Natural killer cell treated with Interleukin-12 subunit alpha and Interleukin-12 subunit beta and Interleukin-15 and Interleukin-18, amount 100 ng/mL, for 72 hours (primary cell): ENCODE measurements around the gene HECW1. TPM values are rescaled to one million over a fixed set of nuclear protein-coding genes. Genes with fewer than 3 reads are reported as not detected.
"Not testable (repeated sequence)": the region's sequence is repeated elsewhere in the genome, so short reads cannot be mapped to it uniquely, and the experiment has no call there.

ENCODE experiments used
- ATAC-seq, 2 donors: fragments of 150-1000 bp; cut with Tn5 transposase in 1 of 2; sonication (Bioruptor Pico), chemical (Tn5 transposase) in 1 of 2; 2 replicates each; pipeline ENCODE4 v1.10.0; 2021
- DNase-seq: peaks from one replicate; pipeline ENCODE4 v3.0.0; 2022; ENCODE audit warnings: low spot score
- H3K27ac Mint-ChIP-seq, 2 donors: 1 replicate in 1 of 2; 2 replicates in 1 of 2; pipeline ENCODE4 v1.8.0; 2022; ENCODE audit warnings: mixed read lengths in 2 of 2, mild to moderate bottlenecking in 1 of 2, moderate library complexity in 1 of 2
- H3K27me3 Mint-ChIP-seq, 2 donors: 1 replicate in 1 of 2; 2 replicates in 1 of 2; pipeline ENCODE4 v1.8.0; 2022; ENCODE audit warnings: mixed read lengths in 2 of 2
- H3K36me3 Mint-ChIP-seq: one replicate; pipeline ENCODE4 v1.8.0; 2022; ENCODE audit warnings: mixed read lengths
- H3K4me1 Mint-ChIP-seq, 2 donors: 1 replicate in 1 of 2; 2 replicates in 1 of 2; pipeline ENCODE4 v1.8.0; 2022; ENCODE audit warnings: low read depth in 2 of 2, mixed read lengths in 2 of 2, mild to moderate bottlenecking in 1 of 2
- H3K4me3 Mint-ChIP-seq: one replicate; pipeline ENCODE4 v1.8.0; 2022; ENCODE audit warnings: mixed read lengths
- H3K9me3 Mint-ChIP-seq: 2 replicates; pipeline ENCODE4 v1.8.0; 2022; ENCODE audit warnings: mixed read lengths
- total RNA-seq, 2 donors: library from RNA; stranded (reverse); gene quantifications; one replicate each; pipeline ENCODE4 v1.2.3, GENCODE V29; 2022

The HECW1 gene
- not detected for total RNA-seq

GRCh38 chr7:43112459-43112940 lies at the start of gene HECW1:
HECW1 (plus strand) TSS chr7:43112647; CDS start chr7:43243906, 131,259 bp downstream.
- H3K4me1 Mint-ChIP-seq = no peaks in the 10 kb centered on the region
- H3K9me3 Mint-ChIP-seq = no peaks in the 10 kb centered on the region
- peak; percentile 24 to 36 for ATAC-seq
- H3K36me3 Mint-ChIP-seq = peaks cover 5% of the 10 kb centered on the region
- no peak within 1 kb of the TSS for H3K27ac Mint-ChIP-seq
- H3K4me3 Mint-ChIP-seq = peak within 1 kb of the TSS; percentile 14
- H3K27me3 Mint-ChIP-seq = peaks cover 59 to 70% of the 10 kb centered on the region in 2 donors
- no peak for DNase-seq

DNA sequence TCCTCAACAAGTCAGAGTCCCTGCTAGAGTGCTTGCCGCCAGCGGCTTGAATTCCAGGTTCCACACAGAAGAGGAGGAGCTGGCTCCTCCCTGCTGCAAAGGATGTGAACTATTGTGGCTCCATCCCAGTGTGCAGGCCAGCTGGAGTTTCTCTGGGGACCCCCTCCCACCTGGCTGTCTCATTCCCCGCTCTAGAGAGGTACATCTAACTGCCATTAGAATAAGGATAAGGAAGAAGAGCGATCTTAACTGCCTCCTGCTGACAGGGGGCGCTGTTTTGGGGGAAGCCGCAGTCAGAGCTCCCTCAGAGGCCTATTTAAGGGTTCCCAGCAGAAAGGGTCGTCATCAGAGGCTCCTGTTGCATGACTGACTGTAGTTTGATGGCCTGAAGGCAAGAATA lies 40.8 kb upstream of the HECW1 start:
- Mint-ChIP-seq H3K4me3 (no peak overlapping the region), H3K36me3 (peaks cover under 1% of the 10 kb centered on the region), H3K4me1 (no peaks in the 10 kb centered on the region), H3K27me3 (peaks cover 21% of the 10 kb centered on the region in 2 donors), H3K27ac (peak overlapping the region in 1 of 2 donors; percentile 62), H3K9me3 (no peaks in the 10 kb centered on the region)
- no peak for ATAC-seq
- DNase-seq = no peak

DNA sequence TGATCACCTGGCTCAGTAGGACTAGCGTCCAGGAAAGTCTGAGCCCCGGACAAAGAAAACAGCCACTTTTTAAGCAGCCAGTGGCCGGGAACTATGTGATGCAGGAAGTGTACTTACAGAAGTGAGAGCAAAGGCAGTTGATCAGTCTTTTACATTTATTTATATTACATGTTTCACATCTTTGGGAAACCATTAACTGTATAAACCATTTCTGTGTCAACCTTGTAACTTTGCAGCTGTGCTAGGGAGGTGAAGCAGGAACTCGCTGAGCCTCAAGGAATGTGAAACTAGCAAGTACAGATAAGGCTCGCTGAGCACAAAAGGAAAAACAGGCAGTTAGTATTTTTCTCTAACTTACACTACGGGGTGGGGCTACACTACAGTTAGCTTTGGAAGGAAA lies 39.9 kb upstream of the HECW1 start:
- no peak overlapping the region for H3K4me3 Mint-ChIP-seq
- H3K36me3 Mint-ChIP-seq = peaks cover 6% of the 10 kb centered on the region
- peaks cover 21 to 22% of the 10 kb centered on the region in 2 donors for H3K27me3 Mint-ChIP-seq
- H3K27ac Mint-ChIP-seq = no peak overlapping the region
- DNase-seq (no peak), ATAC-seq (no peak)
- no peaks in the 10 kb centered on the region for H3K9me3 Mint-ChIP-seq
- peaks cover 0 to 3% of the 10 kb centered on the region in 2 donors for H3K4me1 Mint-ChIP-seq

GRCh38 chr7:43073811-43074210 lies 38.6 kb upstream of the HECW1 start:
- H3K27ac Mint-ChIP-seq, H3K4me1 Mint-ChIP-seq, DNase-seq, ATAC-seq, H3K36me3 Mint-ChIP-seq, H3K4me3 Mint-ChIP-seq, H3K9me3 Mint-ChIP-seq: not testable (repeated sequence)
- H3K27me3 Mint-ChIP-seq = peaks cover 15 to 18% of the 10 kb centered on the region in 2 donors

DNA sequence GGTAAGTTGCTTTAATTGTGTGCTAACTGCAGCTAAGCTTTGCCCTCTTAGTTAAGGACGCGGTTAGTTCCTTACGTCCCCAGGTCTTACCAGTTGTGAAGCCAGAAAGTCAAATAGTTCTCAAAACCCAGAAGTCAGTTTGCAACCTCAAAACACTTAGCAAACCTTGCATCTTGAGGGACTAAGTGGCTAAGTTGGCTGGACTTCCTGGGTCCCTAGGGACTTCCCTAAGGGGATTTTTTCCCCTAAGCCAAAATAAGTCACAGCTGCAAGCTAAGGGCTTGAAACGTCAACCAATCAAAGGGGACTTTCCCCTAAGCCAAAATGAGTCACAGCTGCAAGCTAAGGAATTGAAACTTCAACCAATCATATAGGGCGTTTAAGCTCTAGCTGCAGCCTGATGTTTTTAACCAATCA lies 36.2 kb upstream of the HECW1 start:
- peak overlapping the region in 1 of 2 donors; percentile 15 for H3K27ac Mint-ChIP-seq
- DNase-seq (no peak), ATAC-seq (peak; percentile 81 to 85)
- H3K9me3 Mint-ChIP-seq = peaks cover 3% of the 10 kb centered on the region
- peaks cover 27 to 28% of the 10 kb centered on the region in 2 donors for H3K27me3 Mint-ChIP-seq
- H3K36me3 Mint-ChIP-seq = peaks cover 6% of the 10 kb centered on the region
- H3K4me3 Mint-ChIP-seq = peak overlapping the region; percentile 56
- H3K4me1 Mint-ChIP-seq = peaks cover 0 to 3% of the 10 kb centered on the region in 2 donors

GRCh38 chr7:43076606-43077005 lies 35.8 kb upstream of the HECW1 start:
- Mint-ChIP-seq H3K27ac (peak overlapping the region in 1 of 2 donors; percentile 62), H3K36me3 (peaks cover 6% of the 10 kb centered on the region), H3K4me1 (peaks cover 0 to 3% of the 10 kb centered on the region in 2 donors), H3K4me3 (peak overlapping the region; percentile 56), H3K9me3 (peaks cover 3% of the 10 kb centered on the region), H3K27me3 (peaks cover 23 to 26% of the 10 kb centered on the region in 2 donors)
- no peak for ATAC-seq
- DNase-seq = no peak

- Mint-ChIP-seq H3K9me3 (peaks cover 3% of the 10 kb centered on the region), H3K27ac (peak overlapping the region in 1 of 2 donors; percentile 62), H3K27me3 (peaks cover 18 to 25% of the 10 kb centered on the region in 2 donors), H3K36me3 (peaks cover 6% of the 10 kb centered on the region), H3K4me3 (no peak overlapping the region), H3K4me1 (peaks cover 0 to 3% of the 10 kb centered on the region in 2 donors)
- ATAC-seq (no peak), DNase-seq (no peak)
Observed at GRCh38 chr7:43077285-43077684, 35.2 kb upstream of the HECW1 start.

DNA sequence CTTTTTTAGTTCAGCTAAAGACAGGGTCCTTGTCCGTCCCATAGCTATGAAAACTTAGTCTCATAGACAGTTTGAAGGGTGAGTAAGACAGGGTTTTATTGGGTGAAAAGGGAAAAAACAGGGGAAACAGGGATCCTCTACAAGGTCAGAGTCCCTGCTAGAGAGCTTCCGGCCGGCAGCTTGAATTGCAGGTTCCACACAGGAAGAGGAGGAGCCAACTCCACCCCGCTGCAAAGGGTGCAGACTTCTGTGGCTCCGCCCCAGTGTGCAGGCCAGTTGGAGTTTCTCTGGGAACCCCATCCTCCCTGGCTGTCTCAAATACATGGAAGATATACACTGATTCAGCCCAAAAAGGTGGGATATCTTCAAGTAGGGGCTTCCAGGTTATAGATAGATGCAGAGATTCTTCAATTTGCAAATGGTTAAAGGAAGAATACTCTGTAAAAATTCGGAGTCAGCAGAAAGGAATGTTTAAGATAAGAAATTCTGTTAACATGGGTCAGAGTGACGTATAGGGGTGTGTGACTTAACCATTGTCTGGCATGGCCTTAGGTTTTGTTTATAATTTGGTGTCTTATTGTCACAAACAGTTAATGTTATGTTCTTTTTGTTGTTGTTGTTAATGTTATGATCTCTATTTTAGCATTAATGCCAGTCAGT lies 34.6 kb upstream of the HECW1 start:
- Mint-ChIP-seq H3K27me3 (peaks cover 18 to 29% of the 10 kb centered on the region in 2 donors), H3K27ac (no peak overlapping the region), H3K9me3 (peaks cover 3% of the 10 kb centered on the region), H3K36me3 (peaks cover 6% of the 10 kb centered on the region), H3K4me3 (no peak overlapping the region), H3K4me1 (peaks cover 0 to 3% of the 10 kb centered on the region in 2 donors)
- DNase-seq (no peak), ATAC-seq (no peak)

DNA sequence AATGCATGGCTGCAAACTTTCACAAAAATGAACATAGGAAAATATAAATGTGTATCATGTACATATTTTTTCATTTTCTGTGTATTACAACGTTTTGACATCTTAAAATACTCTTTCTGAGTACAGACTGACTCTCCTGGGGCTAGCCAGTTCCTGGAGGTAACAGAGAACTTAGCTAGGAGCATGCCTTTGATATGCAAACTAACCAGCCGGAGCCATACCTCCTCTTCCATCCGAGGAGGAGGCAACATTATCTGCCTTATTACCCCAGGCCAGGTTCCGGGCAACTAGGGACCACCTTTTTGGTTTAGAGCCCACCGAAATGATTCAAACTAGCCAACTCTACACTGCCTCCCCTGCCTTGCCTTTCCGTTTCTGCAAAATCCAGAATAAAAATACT lies 33.7 kb upstream of the HECW1 start:
- DNase-seq = no peak
- H3K4me1 Mint-ChIP-seq = peaks cover 0 to 3% of the 10 kb centered on the region in 2 donors
- ATAC-seq = no peak
- peaks cover 21 to 33% of the 10 kb centered on the region in 2 donors for H3K27me3 Mint-ChIP-seq
- H3K36me3 Mint-ChIP-seq = peaks cover 6% of the 10 kb centered on the region
- no peak overlapping the region for H3K27ac Mint-ChIP-seq
- no peak overlapping the region for H3K4me3 Mint-ChIP-seq
- peaks cover 3% of the 10 kb centered on the region for H3K9me3 Mint-ChIP-seq

- DNase-seq = no peak
- ATAC-seq = no peak
- Mint-ChIP-seq H3K4me1 (peaks cover 0 to 3% of the 10 kb centered on the region in 2 donors), H3K9me3 (peaks cover 3% of the 10 kb centered on the region), H3K36me3 (peaks cover 5% of the 10 kb centered on the region), H3K4me3 (no peak overlapping the region), H3K27ac (no peak overlapping the region), H3K27me3 (peaks cover 28 to 61% of the 10 kb centered on the region in 2 donors)
Observed at GRCh38 chr7:43081603-43082002, 30.8 kb upstream of the HECW1 start.

DNA sequence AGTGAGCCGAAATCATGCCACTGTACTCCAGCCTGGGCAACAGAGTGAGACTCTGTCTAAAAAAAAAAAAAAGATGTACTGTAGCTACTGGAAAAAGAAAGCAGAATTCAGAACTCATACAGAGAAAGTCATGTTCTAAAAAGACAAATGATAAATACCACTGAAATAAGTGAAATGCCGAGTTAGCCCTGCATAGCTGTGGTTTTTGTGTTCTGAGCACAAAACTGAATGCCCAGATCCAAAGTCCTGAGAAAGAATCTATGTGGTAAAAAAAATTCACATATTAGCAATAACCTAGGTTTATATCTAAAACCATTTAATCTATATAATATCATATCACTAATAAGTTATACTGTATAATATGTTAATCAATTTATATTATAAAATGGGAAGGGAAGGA lies 29.3 kb upstream of the HECW1 start:
- peaks cover 29 to 65% of the 10 kb centered on the region in 2 donors for H3K27me3 Mint-ChIP-seq
- no peak overlapping the region for H3K4me3 Mint-ChIP-seq
- H3K9me3 Mint-ChIP-seq = peaks cover 3% of the 10 kb centered on the region
- H3K36me3 Mint-ChIP-seq = no peaks in the 10 kb centered on the region
- DNase-seq (no peak), ATAC-seq (no peak)
- H3K4me1 Mint-ChIP-seq = no peaks in the 10 kb centered on the region
- H3K27ac Mint-ChIP-seq = no peak overlapping the region

DNA sequence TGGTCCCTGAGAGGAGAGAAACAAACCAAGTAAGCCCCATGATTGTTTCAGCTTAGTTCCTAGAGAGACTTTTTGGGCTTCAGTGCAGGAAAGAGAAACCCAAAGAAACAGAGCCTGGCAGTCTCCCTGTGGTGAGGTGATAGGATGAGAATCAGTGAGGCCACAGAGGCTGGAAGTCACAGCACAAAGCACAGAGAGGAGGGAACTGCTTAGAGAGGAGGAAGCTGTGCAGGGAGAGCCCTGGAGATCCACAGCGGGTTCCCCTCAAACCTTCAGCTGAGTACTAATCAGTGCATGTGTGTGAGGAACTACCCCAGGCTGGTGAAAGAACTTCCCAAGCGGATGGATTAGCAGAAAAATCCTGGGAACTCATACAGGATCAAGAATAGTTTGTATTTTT lies 27.4 kb upstream of the HECW1 start:
- Mint-ChIP-seq H3K27me3 (peaks cover 22 to 62% of the 10 kb centered on the region in 2 donors), H3K9me3 (no peaks in the 10 kb centered on the region), H3K36me3 (no peaks in the 10 kb centered on the region), H3K27ac (no peak overlapping the region), H3K4me1 (no peaks in the 10 kb centered on the region), H3K4me3 (no peak overlapping the region)
- no peak for DNase-seq
- no peak for ATAC-seq

DNA sequence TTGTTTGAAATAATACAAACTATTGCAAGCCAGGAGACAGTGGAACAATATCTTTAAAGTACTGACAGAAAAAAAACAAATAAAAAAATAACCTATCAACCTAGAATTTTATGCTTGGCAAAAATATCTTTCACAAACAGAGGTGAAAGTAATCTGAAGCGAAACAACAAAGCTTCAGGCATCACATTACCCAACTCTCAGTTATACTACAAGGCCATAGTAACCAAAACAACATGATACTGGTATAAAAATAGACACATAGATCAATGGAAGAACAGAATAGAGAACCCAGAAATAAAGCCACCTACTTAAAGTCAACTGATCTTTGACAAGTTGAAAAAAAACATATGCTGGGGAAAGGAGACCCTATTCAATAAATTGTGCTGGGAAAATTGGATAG lies 26.5 kb upstream of the HECW1 start:
- H3K27me3 Mint-ChIP-seq = peaks cover 24 to 63% of the 10 kb centered on the region in 2 donors
- no peak overlapping the region for H3K27ac Mint-ChIP-seq
- no peaks in the 10 kb centered on the region for H3K36me3 Mint-ChIP-seq
- H3K9me3 Mint-ChIP-seq = no peaks in the 10 kb centered on the region
- no peak for ATAC-seq
- H3K4me3 Mint-ChIP-seq = no peak overlapping the region
- DNase-seq = no peak
- no peaks in the 10 kb centered on the region for H3K4me1 Mint-ChIP-seq

- Mint-ChIP-seq H3K36me3 (no peaks in the 10 kb centered on the region), H3K4me1 (no peaks in the 10 kb centered on the region), H3K27me3 (peaks cover 22 to 39% of the 10 kb centered on the region in 2 donors), H3K4me3 (no peak overlapping the region), H3K27ac (no peak overlapping the region), H3K9me3 (no peaks in the 10 kb centered on the region)
- DNase-seq = no peak
- ATAC-seq = no peak
Observed at GRCh38 chr7:43092819-43093218, 19.6 kb upstream of the HECW1 start.
